ENCODE measurements around the gene RNF126. TPM values are rescaled to one million over a fixed set of nuclear protein-coding genes. Genes with fewer than 3 reads are reported as not detected.

The RNF126 gene
- total RNA-seq, 2 donors from 2014 or later, result 47.8 to 61.9 TPM

GRCh38 chr19:613732-614567, 49.1 kb downstream of the RNF126 start:
- DNase-seq (ENCODE audit: low spot score) (no peak), ATAC-seq (ENCODE audit: insufficient number of reproducible peaks, low FRiP score, low read depth) (no peak)
- H3K36me3 ChIP-seq, result peaks cover 14% of the 10 kb centered on the region
- H3K9me3 ChIP-seq, result no peaks in the 10 kb centered on the region
- H3K27me3 ChIP-seq (replicated peaks; ENCODE audit: insufficient read depth), result no peaks in the 10 kb centered on the region
- no peak overlapping the region for H3K27ac ChIP-seq
- no peak for TF ChIP-seq CTCF (IDR thresholded peaks at IDR 0.05)
- H3K4me3 ChIP-seq, result no peak overlapping the region
- no peaks in the 10 kb centered on the region for H3K4me1 ChIP-seq (ENCODE audit: control insufficient read depth in 1 of 2, low read depth in 2 of 2)

GRCh38 chr19:612941-613340, 50.1 kb downstream of the RNF126 start:
- no peak for DNase-seq (ENCODE audit: low spot score)

GRCh38 chr19:611481-611868, 51.5 kb downstream of the RNF126 start:
- TF ChIP-seq CTCF (IDR thresholded peaks at IDR 0.05), result no peak
- Histone ChIP-seq H3K9me3 (no peaks in the 10 kb centered on the region), H3K27ac (no peak overlapping the region), H3K27me3 (replicated peaks; ENCODE audit: insufficient read depth) (no peaks in the 10 kb centered on the region), H3K36me3 (no peaks in the 10 kb centered on the region), H3K4me1 (ENCODE audit: control insufficient read depth in 1 of 2, low read depth in 2 of 2) (no peaks in the 10 kb centered on the region), H3K4me3 (no peak overlapping the region)
- ATAC-seq (ENCODE audit: insufficient number of reproducible peaks, low FRiP score, low read depth) (no peak), DNase-seq (ENCODE audit: low spot score) (no peak)

More at GRCh38 chr19:612941-613340, 50.1 kb downstream of the RNF126 start:
- Histone ChIP-seq H3K36me3 (peaks cover 5% of the 10 kb centered on the region), H3K9me3 (no peaks in the 10 kb centered on the region), H3K4me3 (no peak overlapping the region), H3K4me1 (ENCODE audit: control insufficient read depth in 1 of 2, low read depth in 2 of 2) (no peaks in the 10 kb centered on the region), H3K27ac (no peak overlapping the region), H3K27me3 (replicated peaks; ENCODE audit: insufficient read depth) (no peaks in the 10 kb centered on the region)
- ATAC-seq (ENCODE audit: insufficient number of reproducible peaks, low FRiP score, low read depth), result no peak
- TF ChIP-seq CTCF (IDR thresholded peaks at IDR 0.05), result no peak

- Histone ChIP-seq H3K9me3 (no peaks in the 10 kb centered on the region), H3K27me3 (replicated peaks; ENCODE audit: insufficient read depth) (no peaks in the 10 kb centered on the region), H3K27ac (no peak overlapping the region), H3K4me1 (ENCODE audit: control insufficient read depth in 1 of 2, low read depth in 2 of 2) (no peaks in the 10 kb centered on the region), H3K36me3 (no peaks in the 10 kb centered on the region), H3K4me3 (peak overlapping the region; percentile 32)
- DNase-seq (ENCODE audit: low spot score), result no peak
- ATAC-seq (ENCODE audit: insufficient number of reproducible peaks, low FRiP score, low read depth), result no peak
- TF ChIP-seq CTCF (IDR thresholded peaks at IDR 0.05), result no peak
These were observed 52.1 kb downstream of the RNF126 start for GRCh38 chr19:610801-611480.

- Histone ChIP-seq H3K4me3 (peak overlapping the region; percentile 32), H3K27me3 (replicated peaks; ENCODE audit: insufficient read depth) (no peaks in the 10 kb centered on the region), H3K27ac (no peak overlapping the region), H3K4me1 (ENCODE audit: control insufficient read depth in 1 of 2, low read depth in 2 of 2) (no peaks in the 10 kb centered on the region), H3K9me3 (no peaks in the 10 kb centered on the region), H3K36me3 (no peaks in the 10 kb centered on the region)
- TF ChIP-seq CTCF (IDR thresholded peaks at IDR 0.05), result no peak
- DNase-seq (ENCODE audit: low spot score), result no peak
- no peak for ATAC-seq (ENCODE audit: insufficient number of reproducible peaks, low FRiP score, low read depth)
These were observed 52.8 kb downstream of the RNF126 start for GRCh38 chr19:610071-610800.
